Endothelial cell of umbilical vein (primary cell): Measurements from ENCODE around the gene RPL21. TPM values are rescaled to one million over a fixed set of nuclear protein-coding genes. Genes with fewer than 3 reads are reported as not detected.

ENCODE experiments used
- BruUV-seq: library from RNA; stranded (reverse); fragments of 400-500 nt; replicated peaks from 2 replicates; lab custom pipeline; 2021; lab: Mats Ljungman, UMichigan
- CTCF ChIA-PET: fragments of 300-600, 350-600 bp; sonication (Branson Sonifier 250); formaldehyde crosslinking; loops from one replicate; lab custom pipeline; 2021; ENCODE audit warnings: antibody characterized with exemption, inconsistent platforms; lab: Charles Lee
- POLR2A ChIA-PET: fragments of 300-600, 350-600 bp; sonication (Branson Sonifier 250); formaldehyde crosslinking; loops from one replicate; lab custom pipeline; 2021; ENCODE audit warnings: antibody characterized with exemption, inconsistent platforms; lab: Charles Lee
- DNase-seq: peaks from one replicate; pipeline ENCODE4 v3.0.0-alpha.2; 2011; ENCODE audit warnings: low read depth, low spot score
- FAIRE-seq: peaks from 2 replicates; lab custom pipeline; 2011; peaks lifted over from hg19 to GRCh38; lab: Jason Lieb, UNC
- H2AFZ ChIP-seq: 2 replicates; pipeline ENCODE4 v1.6.0; 2012; ENCODE audit warnings: low read depth, low read length, control low read depth, inconsistent platforms
- H3K27ac ChIP-seq: 2 replicates; pipeline ENCODE4 v1.5.1; 2011; ENCODE audit warnings: low read depth, mild to moderate bottlenecking, control low read depth, low read length, moderate library complexity; ENCODE audit not compliant: insufficient read depth
- H3K27me3 ChIP-seq, 2 experiments: 2 replicates each; pipeline versions ENCODE4 v1.6.0 to v1.6.1; 2011; ENCODE audit warnings: low read length in 2 of 2, mixed read lengths in 1 of 2; ENCODE audit not compliant: control insufficient read depth in 2 of 2, insufficient read depth in 2 of 2
- H3K36me3 ChIP-seq, 2 experiments: 2 replicates in 1 of 2; 3 replicates in 1 of 2; pipeline ENCODE4 v1.5.1; 2011; ENCODE audit warnings: low read length in 2 of 2, mild to moderate bottlenecking in 1 of 2, moderate library complexity in 1 of 2; ENCODE audit not compliant: control insufficient read depth in 2 of 2, insufficient read depth in 2 of 2; ENCODE audit errors: extremely low read depth in 1 of 2
- H3K4me1 ChIP-seq: 3 replicates; pipeline ENCODE4 v1.5.1; 2011; ENCODE audit warnings: mild to moderate bottlenecking, low read length; ENCODE audit not compliant: control insufficient read depth, insufficient read depth; ENCODE audit errors: extremely low read depth
- H3K4me2 ChIP-seq: 2 replicates; pipeline ENCODE4 v1.6.1; 2011; ENCODE audit warnings: low read length, control low read depth, mixed read lengths; ENCODE audit not compliant: insufficient read depth
- H3K4me3 ChIP-seq, 3 experiments: fragments of 200-600 bp in 1 of 3; sonication (generic), shearing (Covaris generic) in 1 of 3; replicated peaks in 1 of 3; 2 replicates each; pipeline ENCODE4 v1.5.1; 2011 to 2016; ENCODE audit warnings: control low read depth in 3 of 3, low read length in 3 of 3, mild to moderate bottlenecking in 2 of 3, inconsistent platforms in 1 of 3, low read depth in 1 of 3, moderate library complexity in 1 of 3; ENCODE audit not compliant: insufficient read depth in 1 of 3
- H3K79me2 ChIP-seq: 2 replicates; pipeline ENCODE4 v1.6.0; 2012; ENCODE audit warnings: low read length, inconsistent platforms; ENCODE audit not compliant: control insufficient read depth, insufficient read depth
- H3K9ac ChIP-seq: replicated peaks from 2 replicates; pipeline ENCODE3; 2011; ENCODE audit warnings: low read length, control low read depth; ENCODE audit not compliant: insufficient read depth; ENCODE audit errors: extremely low read depth
- H3K9me1 ChIP-seq: replicated peaks from 3 replicates; pipeline ENCODE4 v1.6.0; 2011; ENCODE audit warnings: mild to moderate bottlenecking, low read length; ENCODE audit not compliant: control insufficient read depth, insufficient read depth; ENCODE audit errors: extremely low read depth
- H3K9me3 ChIP-seq: replicated peaks from 2 replicates; pipeline ENCODE4 v1.5.1; 2012; ENCODE audit warnings: low read length, inconsistent platforms; ENCODE audit not compliant: control insufficient read depth, insufficient read depth
- H4K20me1 ChIP-seq: replicated peaks from 2 replicates; pipeline ENCODE3; 2011; ENCODE audit warnings: mild to moderate bottlenecking, low read length; ENCODE audit not compliant: control insufficient read depth, insufficient read depth; ENCODE audit errors: extremely low read depth
- EZH2 ChIP-seq: IDR thresholded peaks from 2 replicates; pipeline ENCODE4 v1.6.1; 2012; ENCODE audit warnings: borderline replicate concordance, low read depth, mild to moderate bottlenecking, moderate library complexity, low read length, inconsistent platforms; ENCODE audit not compliant: severe bottlenecking
- FOS ChIP-seq: IDR thresholded peaks from 2 replicates; pipeline ENCODE4 v1.6.1; 2011; ENCODE audit warnings: mild to moderate bottlenecking, low read length, moderate library complexity, borderline replicate concordance; ENCODE audit not compliant: insufficient read depth
- GATA2 ChIP-seq: IDR thresholded peaks from 2 replicates; pipeline ENCODE4 v1.7.0; 2011; ENCODE audit warnings: low read depth, mild to moderate bottlenecking, moderate library complexity, mixed read lengths, low read length; ENCODE audit not compliant: insufficient read length, insufficient read depth
- JUN ChIP-seq: IDR thresholded peaks from 2 replicates; pipeline ENCODE4 v1.6.1; 2011; ENCODE audit warnings: borderline replicate concordance, low read depth; ENCODE audit not compliant: insufficient read length, insufficient read depth
- MYC ChIP-seq: IDR thresholded peaks from one replicate; pipeline ENCODE4 v1.6.1; 2011; ENCODE audit warnings: mild to moderate bottlenecking, low read depth, low read length
- POLR2A ChIP-seq: IDR thresholded peaks from 2 replicates; pipeline ENCODE4 v1.6.1; 2012; ENCODE audit warnings: low read depth, mild to moderate bottlenecking, control low read depth, low read length
- POLR2AphosphoS5 ChIP-seq: IDR thresholded peaks from 2 replicates; pipeline ENCODE4 v1.6.1; 2012; ENCODE audit warnings: low read depth, mild to moderate bottlenecking, control low read depth, low read length, moderate library complexity; ENCODE audit not compliant: insufficient read depth
- dilution Hi-C: fragments of 300-500 bp; cut with MboI; formaldehyde crosslinking; loops from one replicate; pipeline ENCODE4 v1.15.0; 2019; ENCODE audit warnings: low sequenced_read_pairs; ENCODE audit not compliant: extremely low pct_ligation_motif_present
- intact Hi-C: fragments of 100-400 bp; cut with micrococcal nuclease; formaldehyde crosslinking; loops from one replicate; pipeline ENCODE4 v1.10.0; 2022
- polyA plus RNA-seq, 4 experiments: library from polyadenylated mRNA; depleted of rRNA in 3 of 4; stranded (reverse) in 3 of 4; unstranded in 1 of 4; fragments of >200 nt; gene quantifications; 2 replicates each; pipeline versions ENCODE4 v1.2.1 to v1.2.3, GENCODE V29; 2011 to 2012; ENCODE audit warnings: missing spikeins in 1 of 4
- total RNA-seq: library from RNA; stranded (reverse); gene quantifications from 2 replicates; pipeline ENCODE4 v1.2.3, GENCODE V29; 2021
- TF ChIP-seq, protein P1 (sequence below), 2 donors: IDR thresholded peaks; 1 replicate in 1 of 2; 2 replicates in 1 of 2; pipeline ENCODE4 v1.5.1; 2011; ENCODE audit warnings: low read length in 2 of 2, mild to moderate bottlenecking in 2 of 2, moderate library complexity in 2 of 2, control low read depth in 1 of 2, inconsistent platforms in 1 of 2, low read depth in 1 of 2; ENCODE audit not compliant: insufficient read depth in 1 of 2; ENCODE audit errors: extremely low read depth in 1 of 2
- TF ChIP-seq, protein P2 (sequence below): IDR thresholded peaks from 2 replicates; pipeline ENCODE4 v1.6.1; 2011; ENCODE audit not compliant: insufficient read depth, insufficient read length

The RPL21 gene
- total and polyA plus RNA-seq, 2 donors (not counting 3 experiments of a cell fraction or from before 2014, with no cell fraction given) = 585 to 871 TPM

DNA sequence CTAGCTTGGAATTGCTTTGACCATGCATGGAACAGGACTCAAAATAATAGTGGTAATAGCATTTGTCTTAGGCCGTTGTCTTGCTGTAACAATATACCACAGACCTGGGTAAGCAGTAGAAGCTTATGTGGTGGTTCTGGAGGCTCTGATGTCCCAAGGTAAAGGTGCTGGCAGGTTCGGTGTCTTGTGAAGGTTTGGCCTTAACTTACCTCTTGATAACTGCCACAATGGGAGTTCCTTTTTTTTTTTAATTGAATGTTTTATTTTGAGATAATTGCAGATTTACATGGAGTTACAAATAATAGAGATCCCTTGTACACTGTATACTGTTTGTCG, 5.8 kb downstream of the RPL21 start:
- no TSS peak for BruUV-seq

More for the DNA sequence above, 5.8 kb downstream of the RPL21 start:
- no peaks in the 10 kb centered on the region for H3K27me3 ChIP-seq
- no peak overlapping the region for H3K9ac ChIP-seq
- no peak overlapping the region for H2AFZ ChIP-seq
- H3K4me3 ChIP-seq = no peak overlapping the region
- H3K4me1 ChIP-seq = peaks cover 25% of the 10 kb centered on the region
- DNase-seq = no peak
- no peak overlapping the region for H3K27ac ChIP-seq
- peaks cover 7 to 29% of the 10 kb centered on the region in 2 experiments for H3K36me3 ChIP-seq
- dilution Hi-C loops (no loop called here), intact Hi-C loops (no loop called here)
- POLR2A ChIA-PET = interaction anchor here (0.7 kb wide), 1 partner anchor 62 kb away, joined by 4 read pairs; no protein-coding TSS in a partner anchor
- no peak for FAIRE-seq
- peaks cover 43% of the 10 kb centered on the region for H3K79me2 ChIP-seq
- H3K4me2 ChIP-seq = no peak overlapping the region
- no peaks in the 10 kb centered on the region for H3K9me3 ChIP-seq
- H4K20me1 ChIP-seq = peaks cover 9% of the 10 kb centered on the region
- no peaks in the 10 kb centered on the region for H3K9me1 ChIP-seq
- TF ChIP-seq, protein P1, sequence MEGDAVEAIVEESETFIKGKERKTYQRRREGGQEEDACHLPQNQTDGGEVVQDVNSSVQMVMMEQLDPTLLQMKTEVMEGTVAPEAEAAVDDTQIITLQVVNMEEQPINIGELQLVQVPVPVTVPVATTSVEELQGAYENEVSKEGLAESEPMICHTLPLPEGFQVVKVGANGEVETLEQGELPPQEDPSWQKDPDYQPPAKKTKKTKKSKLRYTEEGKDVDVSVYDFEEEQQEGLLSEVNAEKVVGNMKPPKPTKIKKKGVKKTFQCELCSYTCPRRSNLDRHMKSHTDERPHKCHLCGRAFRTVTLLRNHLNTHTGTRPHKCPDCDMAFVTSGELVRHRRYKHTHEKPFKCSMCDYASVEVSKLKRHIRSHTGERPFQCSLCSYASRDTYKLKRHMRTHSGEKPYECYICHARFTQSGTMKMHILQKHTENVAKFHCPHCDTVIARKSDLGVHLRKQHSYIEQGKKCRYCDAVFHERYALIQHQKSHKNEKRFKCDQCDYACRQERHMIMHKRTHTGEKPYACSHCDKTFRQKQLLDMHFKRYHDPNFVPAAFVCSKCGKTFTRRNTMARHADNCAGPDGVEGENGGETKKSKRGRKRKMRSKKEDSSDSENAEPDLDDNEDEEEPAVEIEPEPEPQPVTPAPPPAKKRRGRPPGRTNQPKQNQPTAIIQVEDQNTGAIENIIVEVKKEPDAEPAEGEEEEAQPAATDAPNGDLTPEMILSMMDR (IDR thresholded peaks at IDR 0.05; ENCODE audit: extremely low read depth in 1 of 2, insufficient read depth in 1 of 2, low read depth in 1 of 2, low read length in 2 of 2) = no peak
- TF ChIP-seq POLR2AphosphoS5 (no peak), JUN (no peak), GATA2 (no peak), MYC (no peak), EZH2 (no peak), POLR2A (no peak), FOS (no peak)
- TF ChIP-seq, protein P2, sequence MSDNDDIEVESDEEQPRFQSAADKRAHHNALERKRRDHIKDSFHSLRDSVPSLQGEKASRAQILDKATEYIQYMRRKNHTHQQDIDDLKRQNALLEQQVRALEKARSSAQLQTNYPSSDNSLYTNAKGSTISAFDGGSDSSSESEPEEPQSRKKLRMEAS = no peak
- CTCF ChIA-PET = interaction anchor here (0.8 to 1.7 kb wide), 2 partner anchors 14 to 272 kb away, joined by 3 to 7 read pairs; partner anchors contain the start of gene RASL11A
